ENCODE measurements around the gene FRK. TPM values are rescaled to one million over a fixed set of nuclear protein-coding genes. Genes with fewer than 3 reads are reported as not detected.

The FRK gene
- total RNA-seq, 1 donor from 2014 or later = 0.77 TPM

- Histone ChIP-seq H3K4me2 (ENCODE audit: low read length) (no peak overlapping the region), H2AFZ (ENCODE audit: low read depth, low read length) (no peak overlapping the region), H3K4me3 (ENCODE audit: insufficient read depth, low read depth, low read length) (no peak overlapping the region), H3K27ac (ENCODE audit: low read depth, low read length) (no peak overlapping the region), H3K36me3 (ENCODE audit: insufficient read depth, low read length) (peaks cover 2% of the 10 kb centered on the region), H3K27me3 (ENCODE audit: insufficient read depth, low read length) (no peaks in the 10 kb centered on the region), H3K4me1 (ENCODE audit: insufficient read depth, low read length) (peaks cover 7% of the 10 kb centered on the region), H3K79me2 (ENCODE audit: insufficient read depth, low read length) (peaks cover 9% of the 10 kb centered on the region), H4K20me1 (ENCODE audit: insufficient read depth, low read length) (peaks cover 5% of the 10 kb centered on the region), H3K9ac (ENCODE audit: low read length) (no peak overlapping the region), H3K9me3 (ENCODE audit: insufficient read depth, low read depth, low read length) (no peaks in the 10 kb centered on the region)
- FAIRE-seq (no peak), DNase-seq (ENCODE audit: low read depth) (no peak)
- Mint-ChIP-seq H3K4me1 (ENCODE audit: low read depth, unreplicated experiment) (peaks cover 38% of the 10 kb centered on the region), H3K36me3 (ENCODE audit: low read depth, unreplicated experiment) (peaks cover 17% of the 10 kb centered on the region), H3K27ac (ENCODE audit: unreplicated experiment) (peak overlapping the region; percentile 41), H3K27me3 (ENCODE audit: low read depth, unreplicated experiment) (no peaks in the 10 kb centered on the region), H3K4me3 (ENCODE audit: unreplicated experiment) (no peak overlapping the region), H3K9me3 (ENCODE audit: unreplicated experiment) (no peaks in the 10 kb centered on the region)
- TF ChIP-seq EZH2 (IDR thresholded peaks at IDR 0.05; ENCODE audit: insufficient read depth, low read length) = no peak
- TF ChIP-seq, protein P1, sequence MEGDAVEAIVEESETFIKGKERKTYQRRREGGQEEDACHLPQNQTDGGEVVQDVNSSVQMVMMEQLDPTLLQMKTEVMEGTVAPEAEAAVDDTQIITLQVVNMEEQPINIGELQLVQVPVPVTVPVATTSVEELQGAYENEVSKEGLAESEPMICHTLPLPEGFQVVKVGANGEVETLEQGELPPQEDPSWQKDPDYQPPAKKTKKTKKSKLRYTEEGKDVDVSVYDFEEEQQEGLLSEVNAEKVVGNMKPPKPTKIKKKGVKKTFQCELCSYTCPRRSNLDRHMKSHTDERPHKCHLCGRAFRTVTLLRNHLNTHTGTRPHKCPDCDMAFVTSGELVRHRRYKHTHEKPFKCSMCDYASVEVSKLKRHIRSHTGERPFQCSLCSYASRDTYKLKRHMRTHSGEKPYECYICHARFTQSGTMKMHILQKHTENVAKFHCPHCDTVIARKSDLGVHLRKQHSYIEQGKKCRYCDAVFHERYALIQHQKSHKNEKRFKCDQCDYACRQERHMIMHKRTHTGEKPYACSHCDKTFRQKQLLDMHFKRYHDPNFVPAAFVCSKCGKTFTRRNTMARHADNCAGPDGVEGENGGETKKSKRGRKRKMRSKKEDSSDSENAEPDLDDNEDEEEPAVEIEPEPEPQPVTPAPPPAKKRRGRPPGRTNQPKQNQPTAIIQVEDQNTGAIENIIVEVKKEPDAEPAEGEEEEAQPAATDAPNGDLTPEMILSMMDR (IDR thresholded peaks at IDR 0.05; ENCODE audit: insufficient read depth, low read depth, low read length) = no peak
These were observed 44.6 kb upstream of the FRK start for GRCh38 chr6:116105247-116105646.

- Histone ChIP-seq H3K4me2 (ENCODE audit: low read length) (no peak overlapping the region), H3K4me1 (ENCODE audit: insufficient read depth, low read length) (peaks cover 7% of the 10 kb centered on the region), H3K27ac (ENCODE audit: low read depth, low read length) (no peak overlapping the region), H3K27me3 (ENCODE audit: insufficient read depth, low read length) (no peaks in the 10 kb centered on the region), H3K4me3 (ENCODE audit: insufficient read depth, low read depth, low read length) (no peak overlapping the region), H3K9me3 (ENCODE audit: insufficient read depth, low read depth, low read length) (no peaks in the 10 kb centered on the region), H3K79me2 (ENCODE audit: insufficient read depth, low read length) (peaks cover 9% of the 10 kb centered on the region), H3K36me3 (ENCODE audit: insufficient read depth, low read length) (peaks cover 2% of the 10 kb centered on the region), H4K20me1 (ENCODE audit: insufficient read depth, low read length) (peaks cover 5% of the 10 kb centered on the region), H3K9ac (ENCODE audit: low read length) (no peak overlapping the region), H2AFZ (ENCODE audit: low read depth, low read length) (no peak overlapping the region)
- no peak for FAIRE-seq
- no peak for DNase-seq (ENCODE audit: low read depth)
- Mint-ChIP-seq H3K36me3 (ENCODE audit: low read depth, unreplicated experiment) (peaks cover 16% of the 10 kb centered on the region), H3K4me3 (ENCODE audit: unreplicated experiment) (no peak overlapping the region), H3K9me3 (ENCODE audit: unreplicated experiment) (no peaks in the 10 kb centered on the region), H3K4me1 (ENCODE audit: low read depth, unreplicated experiment) (peaks cover 38% of the 10 kb centered on the region), H3K27me3 (ENCODE audit: low read depth, unreplicated experiment) (no peaks in the 10 kb centered on the region), H3K27ac (ENCODE audit: unreplicated experiment) (no peak overlapping the region)
- TF ChIP-seq, protein P1 (IDR thresholded peaks at IDR 0.05; ENCODE audit: insufficient read depth, low read depth, low read length) = no peak
These were observed 43.9 kb upstream of the FRK start for GRCh38 chr6:116104636-116105035.

DNA sequence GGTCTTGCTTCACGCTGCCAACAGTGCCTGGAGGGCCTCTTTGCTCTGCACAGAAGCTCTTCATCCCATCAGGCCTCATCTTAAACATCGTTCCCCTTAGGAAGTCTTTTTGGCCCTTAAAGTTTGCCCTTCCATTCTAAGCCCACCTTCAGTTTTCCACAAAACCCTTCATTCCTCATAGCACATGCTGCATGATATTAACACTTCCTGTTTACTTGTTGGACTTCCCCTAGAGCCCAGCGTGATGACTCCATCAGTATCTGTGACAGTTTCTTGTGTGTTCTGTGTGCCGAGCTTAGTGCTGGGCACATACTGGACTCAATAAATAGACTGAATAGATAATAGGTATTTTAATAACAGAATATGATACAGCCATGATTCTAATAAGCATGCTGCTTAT lies 42.2 kb upstream of the FRK start:
- no peaks in the 10 kb centered on the region for H3K9me3 ChIP-seq (ENCODE audit: insufficient read depth, low read depth, low read length)
- Mint-ChIP-seq H3K4me3 (ENCODE audit: unreplicated experiment) (no peak overlapping the region), H3K27me3 (ENCODE audit: low read depth, unreplicated experiment) (no peaks in the 10 kb centered on the region), H3K27ac (ENCODE audit: unreplicated experiment) (peak overlapping the region; percentile 8), H3K36me3 (ENCODE audit: low read depth, unreplicated experiment) (peaks cover 10% of the 10 kb centered on the region), H3K4me1 (ENCODE audit: low read depth, unreplicated experiment) (peaks cover 30% of the 10 kb centered on the region), H3K9me3 (ENCODE audit: unreplicated experiment) (no peaks in the 10 kb centered on the region)
- no peaks in the 10 kb centered on the region for H3K36me3 ChIP-seq (ENCODE audit: insufficient read depth, low read length)
- H3K4me2 ChIP-seq (ENCODE audit: low read length) = no peak overlapping the region
- TF ChIP-seq, protein P1 (IDR thresholded peaks at IDR 0.05; ENCODE audit: insufficient read depth, low read depth, low read length) = no peak
- no peak for TF ChIP-seq EZH2 (IDR thresholded peaks at IDR 0.05; ENCODE audit: insufficient read depth, low read length)
- no peak overlapping the region for H2AFZ ChIP-seq (ENCODE audit: low read depth, low read length)
- peaks cover 7% of the 10 kb centered on the region for H3K4me1 ChIP-seq (ENCODE audit: insufficient read depth, low read length)
- H3K27ac ChIP-seq (ENCODE audit: low read depth, low read length) = no peak overlapping the region
- no peak for FAIRE-seq
- H3K79me2 ChIP-seq (ENCODE audit: insufficient read depth, low read length) = peaks cover 9% of the 10 kb centered on the region
- DNase-seq (ENCODE audit: low read depth) = no peak
- no peak overlapping the region for H3K9ac ChIP-seq (ENCODE audit: low read length)
- H3K4me3 ChIP-seq (ENCODE audit: insufficient read depth, low read depth, low read length) = no peak overlapping the region
- peaks cover 5% of the 10 kb centered on the region for H4K20me1 ChIP-seq (ENCODE audit: insufficient read depth, low read length)
- no peaks in the 10 kb centered on the region for H3K27me3 ChIP-seq (ENCODE audit: insufficient read depth, low read length)
